GM18868 (cell line): Measurements from ENCODE around the gene CAMKMT.
A peak's percentile ranks its signal among the peaks of the same experiment; 100 is the strongest.
"Not testable (repeated sequence)": the region's sequence is repeated elsewhere in the genome, so short reads cannot be mapped to it uniquely, and the experiment has no call there.

Source experiments
- ATAC-seq: cut with Tn5 transposase; IDR thresholded peaks from one replicate; pipeline ENCODE4 v1.9.1; 2021; ENCODE audit warnings: mild to moderate bottlenecking, moderate library complexity; ENCODE audit not compliant: unreplicated experiment

CAMKMT gene

DNA sequence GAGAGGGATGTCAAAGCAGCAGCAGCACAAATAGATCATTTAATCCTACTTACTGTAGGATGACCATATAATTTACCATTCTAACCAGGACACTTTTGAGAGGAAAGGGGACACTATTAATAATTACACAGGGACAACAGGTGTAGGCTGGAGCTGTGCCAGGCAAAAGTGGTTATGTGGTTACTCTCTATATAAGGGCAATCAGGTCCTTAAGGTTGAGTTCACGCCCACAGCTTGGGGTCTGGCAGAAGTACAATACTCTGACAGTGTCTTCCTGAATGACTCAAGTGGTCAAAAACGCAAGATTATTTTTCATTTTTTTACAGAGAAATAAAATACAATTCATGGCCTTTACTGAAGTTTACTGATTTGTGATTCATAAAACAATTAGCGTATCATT, 3.2 kb upstream of the CAMKMT start:
- no peak for ATAC-seq

DNA sequence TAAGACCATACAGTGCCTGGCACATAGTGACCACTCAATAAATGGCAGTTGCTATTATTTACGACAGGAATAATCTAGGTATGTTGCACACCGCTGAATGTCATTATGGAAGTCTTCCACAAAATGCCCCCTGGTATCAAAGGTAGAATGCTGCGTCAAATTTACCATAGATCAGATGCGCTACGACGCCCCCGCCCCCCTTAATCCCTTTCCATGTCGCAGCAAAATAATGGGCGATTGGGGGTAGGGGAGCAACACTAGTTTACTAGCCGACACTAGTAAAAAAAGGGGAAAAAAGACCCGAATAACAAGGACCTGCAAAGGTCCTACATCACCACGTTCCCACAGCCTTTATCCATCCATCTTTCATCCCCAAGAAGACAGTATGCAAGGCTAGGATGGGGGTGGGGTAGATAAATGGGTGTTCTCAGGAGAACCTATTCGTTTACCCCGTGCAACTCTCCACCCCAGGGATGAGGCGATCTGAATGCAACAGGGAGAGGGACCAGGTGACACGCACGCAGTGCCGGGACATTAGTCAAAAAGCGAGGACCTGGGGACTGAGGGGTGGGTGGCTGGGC, 908 bp upstream of the CAMKMT start:
- no peak for ATAC-seq

DNA sequence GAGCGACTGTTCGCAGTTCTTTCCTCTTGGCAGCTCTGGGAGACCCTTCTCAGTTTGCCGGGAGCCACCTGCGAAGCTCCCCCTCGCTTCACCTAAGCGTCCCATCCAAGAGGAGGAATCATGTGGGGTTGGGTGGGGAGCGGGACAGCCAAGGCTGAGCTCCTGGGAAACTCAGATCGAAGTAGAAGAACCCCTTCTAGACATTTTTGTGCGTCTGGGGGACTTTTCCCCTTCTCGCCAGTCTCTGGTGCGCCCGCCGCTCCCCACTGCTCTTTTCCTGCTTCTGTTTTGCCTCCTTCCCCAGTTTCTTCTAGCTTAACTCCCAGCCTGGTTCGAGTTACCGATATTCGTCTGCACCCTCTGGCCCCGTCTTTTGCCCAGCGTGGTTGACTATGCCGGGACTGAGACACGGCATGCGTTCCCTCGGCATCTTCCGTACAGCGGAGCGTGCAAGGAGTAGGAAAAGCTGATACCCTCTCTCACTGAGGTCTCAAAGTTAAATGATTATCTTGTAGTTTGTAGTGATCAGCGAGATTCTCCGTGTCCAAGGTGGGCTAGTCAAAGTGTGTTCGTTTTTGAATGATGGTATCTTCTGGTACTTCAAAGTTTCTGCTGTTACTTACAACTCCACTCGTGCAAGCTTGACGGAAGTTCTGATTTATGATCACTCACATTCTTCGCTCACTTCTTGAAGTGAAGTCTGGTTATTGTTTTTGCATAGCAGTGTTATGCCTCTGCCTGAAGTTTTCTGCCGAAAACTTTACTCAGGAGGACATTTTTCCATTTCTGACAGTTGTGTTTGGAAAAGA, 664 bp downstream of the CAMKMT start:
- peak; percentile 23 for ATAC-seq

DNA sequence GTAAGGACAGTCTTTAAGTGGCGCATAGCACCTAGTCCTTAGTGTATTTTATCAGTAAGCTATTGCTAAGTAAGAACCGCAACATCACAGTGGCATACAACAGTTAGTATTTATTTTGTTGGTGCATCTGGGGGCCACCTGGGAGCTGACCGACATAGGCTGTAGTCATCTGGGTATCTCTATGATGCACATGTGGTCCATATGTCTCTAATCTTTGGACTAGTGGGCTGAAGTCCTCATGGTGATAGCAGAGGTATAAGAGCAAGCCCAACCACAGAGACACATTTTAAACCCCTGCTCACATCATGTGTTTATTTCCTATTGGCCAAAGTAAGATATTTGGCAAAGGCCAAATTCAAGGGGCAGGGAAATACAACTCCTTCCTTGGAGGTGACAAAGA, 2.9 kb downstream of the CAMKMT start:
- ATAC-seq: no peak

DNA sequence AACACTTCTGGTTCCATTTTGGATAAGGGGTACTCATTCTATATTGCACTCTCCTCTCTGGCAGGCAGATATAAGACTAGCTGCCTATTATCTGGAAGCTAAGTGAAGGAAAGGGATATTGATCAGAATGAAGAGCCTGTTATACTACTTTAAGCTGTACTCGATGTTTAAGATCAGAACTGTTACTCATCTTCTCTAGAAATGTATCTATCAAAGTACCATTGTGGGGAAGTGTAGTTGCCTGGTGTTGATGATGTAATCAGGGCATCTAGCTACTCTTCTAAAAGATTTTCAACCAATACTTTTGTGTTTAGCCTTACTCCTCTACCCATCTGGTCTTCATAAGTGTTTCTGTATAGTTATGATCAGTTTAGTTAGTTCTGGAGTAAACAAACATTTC, 5.8 kb downstream of the CAMKMT start:
- no peak for ATAC-seq

DNA sequence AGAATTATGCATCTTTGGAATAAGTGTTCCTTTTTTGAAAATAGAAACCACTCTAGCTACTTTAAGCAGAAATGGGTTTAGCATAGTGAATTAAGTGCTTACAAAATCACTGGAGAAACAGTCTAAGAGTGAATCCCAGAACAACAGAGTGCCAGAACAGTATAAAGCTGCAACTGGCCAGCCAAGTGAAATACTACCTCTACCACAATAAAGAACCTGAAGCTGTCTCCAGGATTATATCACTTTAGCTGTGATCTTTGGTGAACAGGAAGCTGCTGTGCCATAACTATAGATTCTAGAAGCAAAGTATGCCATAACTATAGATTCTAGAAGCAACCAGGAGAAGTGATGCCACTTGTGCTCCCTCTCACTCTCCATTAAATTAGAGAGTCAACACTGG, 7.6 kb downstream of the CAMKMT start:
- ATAC-seq: no peak

DNA sequence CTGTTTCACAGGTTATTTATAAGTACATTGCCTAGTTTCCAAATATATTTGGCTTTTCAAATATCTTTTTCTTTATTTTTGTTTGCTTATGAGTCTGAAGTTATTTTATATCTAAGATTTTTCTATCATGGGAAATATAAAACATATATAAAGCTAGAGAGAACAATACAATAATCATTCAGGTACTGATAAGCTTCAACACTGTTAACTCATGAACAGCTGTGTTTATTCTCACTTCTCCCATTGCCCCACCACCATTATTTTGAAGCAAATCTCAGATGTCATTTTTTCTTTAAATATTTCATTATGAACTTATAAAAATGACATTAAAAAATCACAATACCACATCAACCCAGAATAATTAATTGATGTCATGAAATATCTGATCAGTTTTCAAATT, 9.7 kb downstream of the CAMKMT start:
- no peak for ATAC-seq

DNA sequence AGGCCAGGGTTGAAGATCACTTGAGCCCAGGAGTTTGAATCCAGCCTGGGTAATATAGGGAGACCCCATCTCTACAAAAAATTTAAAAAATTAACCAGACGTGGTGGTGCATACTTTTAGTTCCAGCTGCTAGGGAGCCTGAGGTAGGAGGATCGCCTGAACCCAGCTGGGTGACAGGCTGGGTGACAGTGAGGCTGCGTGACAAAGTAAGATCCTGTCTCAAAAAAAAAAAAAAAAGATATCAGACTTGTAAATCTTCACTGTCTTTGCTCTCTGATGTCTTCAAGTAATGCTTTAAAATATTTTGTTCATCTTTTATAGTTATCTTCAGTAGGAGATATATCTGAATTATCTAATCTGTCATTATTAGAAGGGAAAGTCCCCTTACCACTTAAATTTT, 10.5 kb downstream of the CAMKMT start:
- no peak for ATAC-seq

DNA sequence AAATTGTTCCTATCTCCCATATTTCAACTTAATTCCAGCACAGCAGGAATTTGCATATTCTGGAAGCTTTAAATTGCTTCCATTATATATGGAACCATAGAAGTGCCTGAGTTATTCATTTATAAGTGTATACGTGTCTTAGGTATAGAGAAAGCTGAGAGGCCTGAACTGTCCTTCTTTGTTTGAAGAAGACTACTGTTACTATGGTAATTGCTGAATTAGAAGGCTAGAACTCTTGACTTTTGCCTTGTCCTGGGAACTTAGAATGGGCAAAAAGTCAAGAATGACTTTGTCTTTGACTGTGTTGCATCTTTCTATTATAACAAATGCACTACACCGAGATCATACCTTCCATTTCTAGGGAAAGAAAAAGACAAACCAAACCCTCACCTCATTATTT, 15.7 kb downstream of the CAMKMT start:
- no peak for ATAC-seq

DNA sequence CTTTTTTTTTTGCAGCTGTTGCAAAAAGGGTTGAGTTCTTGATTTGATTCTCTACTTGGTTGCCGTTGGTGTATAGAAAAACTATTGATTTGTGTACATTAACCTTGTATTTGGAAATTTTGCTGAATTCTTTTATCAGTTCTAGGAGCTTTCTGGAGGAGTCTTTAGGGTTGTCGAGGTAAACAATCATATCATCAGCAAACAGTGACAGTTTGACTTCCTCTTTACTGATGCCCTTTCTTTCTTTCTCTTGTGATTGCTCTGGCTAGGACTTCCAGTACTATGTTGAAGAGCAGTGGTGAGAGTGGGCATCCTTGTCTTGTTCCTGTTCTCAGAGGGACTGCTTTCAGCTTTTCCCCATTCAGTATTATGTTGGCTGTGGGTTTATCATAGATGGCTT, 23.5 kb downstream of the CAMKMT start:
- ATAC-seq: not testable (repeated sequence)

DNA sequence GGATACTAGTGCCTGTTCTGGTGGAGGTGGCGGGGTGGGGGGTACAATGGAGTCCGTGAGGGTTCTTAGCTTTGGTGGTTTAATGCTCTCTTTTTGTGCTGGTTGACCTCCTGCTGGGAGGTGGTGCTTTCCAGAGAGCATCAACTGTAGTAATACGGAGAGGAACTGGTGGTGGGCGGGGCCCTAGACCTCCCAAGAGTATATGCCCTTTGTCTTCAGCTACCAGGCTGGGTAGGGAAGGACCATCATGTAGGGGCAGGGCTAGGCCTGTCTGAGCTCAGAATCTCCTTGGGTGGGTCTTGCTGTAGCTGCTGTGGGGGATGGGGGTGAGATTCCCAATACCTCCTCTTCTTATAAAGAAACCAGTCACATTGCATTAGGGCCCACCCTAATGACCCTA, 27.1 kb downstream of the CAMKMT start:
- no peak for ATAC-seq

DNA sequence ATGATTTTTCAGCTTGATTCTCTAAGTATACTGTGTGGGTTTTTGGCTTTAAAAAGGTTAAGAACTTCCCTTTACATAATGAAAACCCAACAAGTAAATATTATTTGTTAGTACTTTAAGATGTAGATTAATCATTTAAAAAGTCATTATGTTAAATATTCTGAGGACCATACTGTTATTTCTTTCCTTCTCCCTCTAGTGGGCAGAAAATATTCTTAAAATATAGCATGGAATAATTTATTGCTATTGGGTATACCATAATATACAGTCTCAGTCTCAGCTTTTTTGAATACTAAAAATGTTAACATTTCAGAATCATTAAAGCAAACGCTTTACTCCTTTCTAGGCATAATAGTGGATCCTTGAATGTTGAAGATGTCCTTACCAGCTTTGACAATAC, 28.1 kb downstream of the CAMKMT start:
- no peak for ATAC-seq

DNA sequence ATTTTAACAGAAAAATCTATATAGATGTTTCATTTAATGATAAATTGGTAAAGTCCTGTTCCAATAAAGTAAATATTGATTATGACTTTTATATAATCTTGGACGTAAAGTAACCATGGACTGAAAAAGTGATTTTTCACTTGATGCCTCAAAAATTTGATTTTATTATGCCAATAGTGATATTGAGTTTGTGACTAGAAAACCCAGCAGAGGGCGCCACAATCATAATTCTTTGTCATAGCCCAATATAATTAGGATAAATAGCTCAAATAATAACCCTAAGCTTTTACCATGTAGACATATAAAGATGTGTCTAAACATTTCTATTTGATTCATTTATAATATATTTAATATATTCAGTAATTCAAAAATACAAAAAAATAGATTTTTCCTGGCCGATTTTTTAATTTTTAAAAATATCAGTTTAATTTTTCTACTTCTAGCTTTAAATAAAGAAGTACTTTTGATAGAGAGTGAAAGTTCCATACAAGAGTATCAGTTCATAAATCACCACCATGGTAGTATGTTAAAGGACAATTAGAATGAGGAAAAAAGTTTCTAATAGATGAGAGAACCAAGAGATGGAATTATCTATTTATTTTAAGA, 30.7 kb downstream of the CAMKMT start:
- ATAC-seq: no peak

DNA sequence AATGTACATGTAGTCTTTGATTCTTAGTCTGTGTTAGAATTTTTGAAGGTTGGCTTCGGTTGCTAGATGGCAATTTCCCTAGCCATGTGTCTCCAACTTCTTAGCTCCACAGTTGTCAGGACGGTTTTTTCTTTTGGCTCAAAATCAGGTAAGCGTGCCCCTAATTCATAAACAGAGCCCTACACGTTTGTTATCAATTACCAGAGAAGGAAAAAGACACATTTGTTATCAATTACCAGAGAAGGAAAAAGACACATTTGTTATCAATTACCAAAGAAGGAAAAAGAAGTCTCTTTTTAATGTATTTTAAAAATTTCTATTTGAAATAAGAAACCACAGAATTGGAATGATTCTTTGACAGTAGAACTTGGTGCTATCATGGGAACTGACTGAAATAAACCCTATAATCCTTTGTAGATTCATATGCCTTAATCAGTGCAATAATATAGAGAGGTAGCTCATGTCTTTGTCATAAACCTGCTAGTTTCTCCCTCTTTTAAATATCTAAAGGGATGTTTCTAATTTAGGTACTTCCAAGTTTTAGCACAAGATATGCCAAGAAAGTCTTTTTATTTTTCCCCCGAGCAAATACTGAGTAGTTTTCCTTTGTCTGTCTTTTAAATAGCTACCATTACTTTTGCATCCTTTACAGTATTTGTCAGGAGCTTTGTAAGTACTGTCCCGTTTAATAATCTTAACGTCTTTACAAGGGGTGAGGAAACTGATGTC, 35.9 kb downstream of the CAMKMT start:
- ATAC-seq: no peak

DNA sequence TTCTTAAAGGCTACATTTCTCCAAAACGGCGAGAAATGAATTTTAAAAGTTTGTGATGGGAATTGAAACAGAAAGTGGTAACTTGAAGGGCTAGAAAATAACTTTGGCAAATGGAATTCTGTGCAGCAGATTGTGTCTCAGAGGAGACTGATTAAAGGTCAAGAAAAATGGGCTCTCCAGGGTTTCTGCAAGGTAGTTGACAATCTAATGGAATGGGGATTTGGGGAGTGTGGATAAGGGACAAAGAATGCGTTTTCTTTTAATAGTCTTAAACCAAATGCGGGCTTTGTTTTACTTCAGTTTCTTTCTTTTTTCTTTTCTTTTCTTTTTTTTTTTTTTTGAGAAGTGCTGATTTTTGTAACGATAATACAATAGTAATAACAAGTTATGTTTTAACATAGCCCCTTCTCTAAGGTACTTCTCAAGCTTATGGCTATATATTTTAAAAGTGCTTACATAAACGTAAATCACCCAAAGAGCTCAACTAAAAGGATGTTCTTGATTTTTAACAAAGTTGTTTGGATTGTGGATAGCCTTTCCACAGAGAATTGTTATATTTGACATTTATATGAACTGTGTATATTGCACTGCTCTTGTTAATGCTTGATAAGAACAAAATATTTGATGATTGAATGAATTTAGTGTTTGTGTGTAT, 36.6 kb downstream of the CAMKMT start:
- no peak for ATAC-seq

DNA sequence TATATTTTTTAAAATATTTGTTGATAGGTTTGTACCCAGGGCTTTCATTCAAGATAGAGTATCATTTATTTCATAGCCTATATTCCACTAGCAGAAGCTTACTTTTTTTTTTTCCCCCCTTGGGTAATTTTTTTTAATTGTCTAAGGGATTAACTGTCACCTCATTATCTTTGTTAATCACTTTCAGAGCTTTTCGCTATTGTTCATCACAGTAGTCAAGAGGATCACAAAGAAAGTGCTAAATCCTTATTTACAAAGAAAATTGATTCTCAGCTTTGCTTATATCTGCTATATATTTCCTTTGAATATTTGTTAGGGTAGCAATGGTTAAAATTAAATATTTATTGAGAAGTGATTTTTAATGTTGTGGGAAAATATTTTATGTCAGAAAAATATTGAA, 59.0 kb downstream of the CAMKMT start:
- no peak for ATAC-seq

DNA sequence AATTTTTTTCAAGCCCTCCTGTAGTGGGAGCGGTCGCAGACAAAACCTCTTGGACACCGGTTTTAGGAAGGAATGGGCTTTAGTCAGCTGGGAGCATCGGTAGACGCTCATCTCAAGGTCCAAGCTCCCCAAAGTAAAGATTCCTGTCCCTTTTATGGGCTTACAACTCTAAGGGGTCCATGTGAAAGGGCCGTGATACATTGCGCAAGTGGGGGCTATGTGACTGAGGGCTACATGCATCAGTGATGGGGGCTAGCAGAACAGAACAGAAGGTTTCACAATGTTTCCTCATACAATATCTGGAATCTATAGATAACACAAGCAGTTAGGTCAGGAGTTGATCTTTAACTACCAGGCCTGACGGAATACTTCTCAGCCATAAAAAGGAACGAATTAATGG, 62.5 kb downstream of the CAMKMT start:
- no peak for ATAC-seq

DNA sequence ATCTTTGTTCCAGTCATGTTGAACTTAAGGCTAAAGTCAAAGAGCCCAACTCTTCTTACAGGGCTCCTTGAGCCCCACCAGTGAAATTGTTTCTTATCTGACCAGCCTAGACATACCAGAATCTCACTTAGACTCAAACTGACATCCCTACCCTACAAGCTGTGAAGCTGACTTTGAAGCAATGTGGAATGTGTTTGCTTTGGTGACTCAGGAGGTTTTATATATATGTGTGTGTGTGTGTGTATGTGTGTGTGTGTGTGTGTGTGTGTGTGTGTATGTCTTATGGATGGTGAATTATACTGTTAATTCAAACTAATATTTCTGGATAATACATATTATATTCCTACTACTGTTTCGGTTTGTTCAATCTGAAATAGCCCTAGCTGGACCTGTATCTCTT, 67.3 kb downstream of the CAMKMT start:
- ATAC-seq: no peak

DNA sequence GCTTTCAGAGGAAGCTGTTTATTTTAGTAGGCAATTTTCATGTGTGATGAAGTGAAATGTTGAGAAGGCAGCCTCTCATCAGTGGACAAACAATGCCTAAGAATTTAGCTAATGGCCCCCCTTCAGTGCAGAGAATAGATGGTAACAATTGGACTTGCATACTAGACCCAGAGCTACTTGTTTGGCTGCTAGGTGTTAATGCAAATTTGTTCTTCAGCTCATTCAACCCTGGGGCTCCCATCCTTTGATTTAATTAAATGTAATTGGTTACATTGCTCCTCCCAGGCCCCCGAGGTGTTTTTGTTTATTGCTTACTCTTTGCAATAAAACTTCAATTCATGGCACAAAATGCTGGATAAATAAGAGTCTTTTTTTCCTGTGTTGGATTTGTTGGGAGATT, 68.6 kb downstream of the CAMKMT start:
- ATAC-seq: no peak

DNA sequence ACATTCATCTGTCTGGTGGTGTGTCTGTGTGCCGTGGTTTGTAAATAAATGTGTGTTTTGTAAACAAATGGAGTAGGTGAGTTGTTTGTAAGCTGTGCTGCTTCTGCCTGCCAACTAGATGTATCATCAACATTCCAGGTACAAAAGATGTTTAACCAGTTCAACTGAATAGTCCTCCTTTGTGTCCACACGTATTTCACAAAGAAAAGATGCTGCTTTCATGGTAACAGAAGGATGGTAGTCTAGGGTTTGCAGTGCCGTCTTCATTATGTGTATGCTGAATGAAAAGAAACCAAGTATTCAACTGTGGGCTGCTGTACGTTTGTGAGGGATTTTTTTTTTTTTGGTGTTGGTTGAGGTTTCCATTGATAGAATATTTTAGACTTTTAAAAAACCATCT, 72.1 kb downstream of the CAMKMT start:
- no peak for ATAC-seq

DNA sequence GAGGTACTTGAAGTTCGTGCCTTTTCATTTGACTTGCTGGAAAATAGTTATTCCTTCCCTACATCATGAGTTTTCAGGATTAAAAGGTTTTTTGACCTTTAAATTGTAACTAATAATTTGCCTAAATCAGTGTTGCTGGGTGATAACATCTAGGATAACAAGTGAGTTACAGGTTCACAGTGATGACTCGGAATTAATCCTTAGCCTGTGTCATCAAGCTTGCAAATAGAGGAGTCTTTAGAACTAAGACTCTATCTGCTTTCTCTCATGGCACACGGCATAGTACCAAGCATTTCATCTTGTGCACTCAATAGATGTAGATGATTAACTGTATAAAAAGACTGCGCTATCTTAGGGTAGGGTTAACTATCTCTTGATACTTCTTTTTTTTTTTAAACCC, 79.5 kb downstream of the CAMKMT start:
- no peak for ATAC-seq
